CD14-positive monocyte (primary cell): ENCODE results near the gene SYNPO2. TPM values are rescaled to one million over a fixed set of nuclear protein-coding genes. Genes with fewer than 3 reads are reported as not detected.

Experiments used
- DNase-seq, 3 donors: peaks; one replicate each; pipeline ENCODE4 v3.0.0-alpha.2; 2011 to 2022
- H2AFZ ChIP-seq: 2 replicates; pipeline ENCODE4 v1.6.0; 2012; ENCODE audit warnings: mild to moderate bottlenecking, low read depth, low read length, inconsistent platforms; ENCODE audit not compliant: insufficient read depth, poor library complexity, severe bottlenecking
- H3K27ac ChIP-seq, 2 donors: 1 replicate in 1 of 2; 2 replicates in 1 of 2; pipeline ENCODE4 v1.5.1; 2012 to 2013; ENCODE audit warnings: low read length in 2 of 2, control low read depth in 1 of 2, inconsistent platforms in 1 of 2, low read depth in 1 of 2, mild to moderate bottlenecking in 1 of 2
- H3K27me3 ChIP-seq, 2 donors: one replicate each; pipeline versions ENCODE4 v1.6.0 to v1.6.1; 2011 to 2013; ENCODE audit warnings: low read length in 2 of 2; ENCODE audit not compliant: control insufficient read depth in 2 of 2, insufficient read depth in 2 of 2
- H3K36me3 ChIP-seq, 2 donors: replicated peaks in 1 of 2; 1 replicate in 1 of 2; 2 replicates in 1 of 2; pipeline versions ENCODE4 v1.5.1 to v1.6.1; 2012 to 2013; ENCODE audit warnings: low read length in 2 of 2, control low read depth in 1 of 2, inconsistent platforms in 1 of 2, mild to moderate bottlenecking in 1 of 2; ENCODE audit not compliant: insufficient read depth in 2 of 2, control insufficient read depth in 1 of 2
- H3K4me1 ChIP-seq, 2 donors: 1 replicate in 1 of 2; 2 replicates in 1 of 2; pipeline versions ENCODE4 v1.5.1 to v1.6.1; 2012 to 2013; ENCODE audit warnings: low read length in 2 of 2, control low read depth in 1 of 2, inconsistent platforms in 1 of 2, mild to moderate bottlenecking in 1 of 2, moderate library complexity in 1 of 2; ENCODE audit not compliant: insufficient read depth in 2 of 2, control insufficient read depth in 1 of 2
- H3K4me2 ChIP-seq: replicated peaks from 2 replicates; pipeline ENCODE3; 2012; ENCODE audit warnings: low read length, moderate library complexity, mild to moderate bottlenecking; ENCODE audit not compliant: poor library complexity, severe bottlenecking; ENCODE audit errors: extremely low read depth
- H3K4me3 ChIP-seq, 3 experiments: fragments of 200-600 bp in 1 of 3; sonication (generic) in 1 of 3; replicated peaks in 1 of 3; 1 replicate in 2 of 3; 2 replicates in 1 of 3; pipeline ENCODE4 v1.5.1; 2011 to 2013; ENCODE audit warnings: low read length in 3 of 3, mild to moderate bottlenecking in 3 of 3, control low read depth in 2 of 3, low read depth in 2 of 3, inconsistent platforms in 1 of 3, moderate library complexity in 1 of 3
- H3K79me2 ChIP-seq: 2 replicates; pipeline ENCODE4 v1.6.0; 2012; ENCODE audit warnings: mild to moderate bottlenecking, control low read depth, inconsistent platforms, low read length, moderate library complexity; ENCODE audit not compliant: insufficient read depth
- H3K9ac ChIP-seq: 2 replicates; pipeline ENCODE4 v1.6.0; 2017; ENCODE audit warnings: low read length, mild to moderate bottlenecking; ENCODE audit not compliant: insufficient read depth, poor library complexity, severe bottlenecking
- H3K9me3 ChIP-seq, 2 donors: replicated peaks in 1 of 2; 1 replicate in 1 of 2; 2 replicates in 1 of 2; pipeline versions ENCODE4 v1.5.1 to v1.6.1; 2012 to 2013; ENCODE audit warnings: low read length in 2 of 2, control low read depth in 1 of 2; ENCODE audit not compliant: control insufficient read depth in 1 of 2, insufficient read depth in 1 of 2
- H4K20me1 ChIP-seq: 2 replicates; pipeline ENCODE4 v1.6.0; 2012; ENCODE audit warnings: mild to moderate bottlenecking, low read length, control low read depth, moderate library complexity; ENCODE audit not compliant: insufficient read depth
- H3K27ac Mint-ChIP-seq, 7 donors: one replicate each; pipeline ENCODE4 v1.8.0; 2020; ENCODE audit warnings: mild to moderate bottlenecking in 7 of 7, mixed read lengths in 7 of 7, moderate library complexity in 6 of 7, inconsistent platforms in 2 of 7
- H3K27me3 Mint-ChIP-seq, 3 donors: one replicate each; pipeline ENCODE4 v1.8.0; 2021 to 2022; ENCODE audit warnings: low read depth in 3 of 3, mild to moderate bottlenecking in 3 of 3, mixed read lengths in 3 of 3, moderate library complexity in 3 of 3, inconsistent platforms in 1 of 3
- H3K36me3 Mint-ChIP-seq, 2 donors: one replicate each; pipeline ENCODE4 v1.8.0; 2020; ENCODE audit warnings: mixed read lengths in 2 of 2, inconsistent platforms in 1 of 2, mild to moderate bottlenecking in 1 of 2
- H3K4me1 Mint-ChIP-seq: one replicate; pipeline ENCODE4 v1.8.0; 2020; ENCODE audit warnings: mild to moderate bottlenecking, mixed read lengths
- H3K4me3 Mint-ChIP-seq, 2 donors: one replicate each; pipeline ENCODE4 v1.8.0; 2020; ENCODE audit warnings: mild to moderate bottlenecking in 2 of 2, mixed read lengths in 2 of 2, moderate library complexity in 1 of 2
- H3K9me3 Mint-ChIP-seq, 7 donors: one replicate each; pipeline ENCODE4 v1.8.0; 2020 to 2022; ENCODE audit warnings: mixed read lengths in 7 of 7, mild to moderate bottlenecking in 6 of 7, moderate library complexity in 6 of 7, inconsistent platforms in 2 of 7
- CTCF ChIP-seq: fragments of 200-600 bp; IDR thresholded peaks from one replicate; pipeline ENCODE4 v1.8.0; 2022; ENCODE audit warnings: antibody characterized with exemption, mild to moderate bottlenecking
- WGBS: methylation state at CpG from one replicate; pipeline ENCODE4 v1.1.5; 2013; ENCODE audit warnings: missing lambda C conversion rate; ENCODE audit not compliant: insufficient coverage; 5-methylcytosine and 5-hydroxymethylcytosine counted together
- intact Hi-C, 2 donors: fragments of 100-400 bp; cut with micrococcal nuclease; formaldehyde crosslinking; loops; one replicate each; pipeline versions ENCODE4 v1.15.0 to v1.15.1; 2023
- polyA plus RNA-seq, 3 donors: library from polyadenylated mRNA; depleted of rRNA in 1 of 3; unstranded in 2 of 3; stranded (reverse) in 1 of 3; fragments of 300-500 nt in 2 of 3; fragments of >200 nt in 1 of 3; fragmentation: Illumina TruSeq in 2 of 3; gene quantifications; 1 replicate in 2 of 3; 2 replicates in 1 of 3; pipeline ENCODE4 v1.2.3, GENCODE V29; 2012 to 2021

SYNPO2 gene
- polyA plus RNA-seq, 3 donors: 0.04 TPM; not detected in 2

- no peaks in the 10 kb centered on the region for H3K9me3 Mint-ChIP-seq
- Histone ChIP-seq H3K27ac (peak overlapping the region; percentile 58 to 65), H3K9ac (no peak overlapping the region), H3K79me2 (no peaks in the 10 kb centered on the region), H3K27me3 (no peaks in the 10 kb centered on the region), H3K4me3 (no peak overlapping the region), H4K20me1 (no peaks in the 10 kb centered on the region), H3K4me2 (no peak overlapping the region), H2AFZ (no peak overlapping the region), H3K9me3 (no peaks in the 10 kb centered on the region), H3K36me3 (no peaks in the 10 kb centered on the region), H3K4me1 (peaks cover 31 to 37% of the 10 kb centered on the region in 2 donors)
- peaks cover 0 to 2% (median 1%) of the 10 kb centered on the region in 3 donors for H3K27me3 Mint-ChIP-seq
- H3K4me1 Mint-ChIP-seq: peaks cover 37% of the 10 kb centered on the region
- DNase-seq: peak; percentile 52 to 91 (median 58)
- intact Hi-C loops: no loop called here
- no peak for TF ChIP-seq CTCF
- H3K36me3 Mint-ChIP-seq: no peaks in the 10 kb centered on the region
- 64% methylated on average over 4 of the region's 7 CpGs for WGBS
- H3K27ac Mint-ChIP-seq: peak overlapping the region; percentile 79 to 94 (median 87)
- no peak overlapping the region for H3K4me3 Mint-ChIP-seq
These were observed 122.4 kb downstream of the SYNPO2 start for GRCh38 chr4:119010909-119011606.

- Histone ChIP-seq H3K9me3 (no peaks in the 10 kb centered on the region), H3K27ac (no peak overlapping the region), H3K79me2 (no peaks in the 10 kb centered on the region), H3K4me2 (no peak overlapping the region), H3K36me3 (no peaks in the 10 kb centered on the region), H3K4me3 (no peak overlapping the region), H3K9ac (no peak overlapping the region), H2AFZ (no peak overlapping the region), H3K27me3 (no peaks in the 10 kb centered on the region), H3K4me1 (peaks cover 31 to 37% of the 10 kb centered on the region in 2 donors), H4K20me1 (no peaks in the 10 kb centered on the region)
- Mint-ChIP-seq H3K4me3 (no peak overlapping the region), H3K4me1 (peaks cover 37% of the 10 kb centered on the region), H3K27me3 (peaks cover 0 to 2% (median 1%) of the 10 kb centered on the region in 3 donors), H3K9me3 (no peaks in the 10 kb centered on the region), H3K27ac (peak overlapping the region in 3 of 7 donors; percentile 79 to 94 (median 90)), H3K36me3 (no peaks in the 10 kb centered on the region)
- no peak for TF ChIP-seq CTCF
- WGBS: no CpG with 5 or more reads among the region's 1 CpG
- intact Hi-C loops: no loop called here
- DNase-seq: no peak
These were observed 122.9 kb downstream of the SYNPO2 start for GRCh38 chr4:119011607-119011988.
